GM23338 (cell line): ENCODE results near the gene ZNF322. TPM values are rescaled to one million over a fixed set of nuclear protein-coding genes. Genes with fewer than 3 reads are reported as not detected.

Experiments
- ATAC-seq: fragments of 200-7000 bp; cut with Tn5 transposase; 3 replicates; pipeline ENCODE4 v1.9.1; 2020
- DNase-seq: peaks from one replicate; pipeline ENCODE4 v3.0.0-alpha.2; 2015; ENCODE audit warnings: low spot score
- H2AFZ ChIP-seq: fragments of 200-600 bp; sonication (generic); 2 replicates; pipeline ENCODE4 v1.8.0; 2016; ENCODE audit warnings: antibody characterized with exemption, mild to moderate bottlenecking, moderate library complexity
- H3F3A ChIP-seq: fragments of 200-600 bp; sonication (generic); replicated peaks from 2 replicates; pipeline ENCODE4 v1.8.0; 2017; ENCODE audit warnings: antibody characterized with exemption, mixed run types, low read depth
- H3K27ac ChIP-seq: fragments of 200-600 bp; sonication (generic); 2 replicates; pipeline ENCODE4 v1.6.1; 2016; ENCODE audit warnings: low read depth
- H3K27me3 ChIP-seq: fragments of 200-600 bp; sonication (generic); 2 replicates; pipeline ENCODE4 v1.8.0; 2016; ENCODE audit warnings: mild to moderate bottlenecking, mixed run types, moderate library complexity; ENCODE audit not compliant: insufficient read depth
- H3K36me3 ChIP-seq: fragments of 200-600 bp; sonication (generic); 2 replicates; pipeline ENCODE4 v1.8.0; 2016; ENCODE audit warnings: mild to moderate bottlenecking; ENCODE audit not compliant: insufficient read depth
- H3K4me1 ChIP-seq: fragments of 200-600 bp; sonication (generic); 2 replicates; pipeline ENCODE4 v1.8.0; 2016; ENCODE audit warnings: mild to moderate bottlenecking, moderate library complexity; ENCODE audit not compliant: insufficient read depth
- H3K4me2 ChIP-seq: fragments of 200-600 bp; sonication (generic); 2 replicates; pipeline ENCODE4 v1.7.1; 2017; ENCODE audit warnings: mixed run types
- H3K4me3 ChIP-seq: fragments of 200-600 bp; sonication (generic); 2 replicates; pipeline ENCODE4 v1.6.1; 2016; ENCODE audit warnings: mixed run types
- H3K79me2 ChIP-seq: fragments of 200-600 bp; sonication (generic); replicated peaks from 2 replicates; pipeline ENCODE4 v1.8.0; 2017; ENCODE audit warnings: mild to moderate bottlenecking; ENCODE audit not compliant: insufficient read depth
- H3K9me2 ChIP-seq: fragments of 200-600 bp; sonication (generic); 2 replicates; pipeline ENCODE4 v1.8.0; 2017; ENCODE audit not compliant: insufficient read depth
- H4K20me1 ChIP-seq: fragments of 200-600 bp; sonication (generic); replicated peaks from 2 replicates; pipeline ENCODE4 v1.8.0; 2017; ENCODE audit warnings: mild to moderate bottlenecking; ENCODE audit not compliant: insufficient read depth
- H3K27ac Mint-ChIP-seq: 2 replicates; pipeline ENCODE4 v1.8.0; 2020; ENCODE audit warnings: inconsistent platforms, mild to moderate bottlenecking, moderate library complexity, mixed read lengths
- H3K27me3 Mint-ChIP-seq: 3 replicates; pipeline ENCODE4 v1.8.0; 2022; ENCODE audit warnings: low read depth, mild to moderate bottlenecking, moderate library complexity, mixed read lengths, inconsistent platforms; ENCODE audit not compliant: insufficient read depth, poor library complexity
- H3K36me3 Mint-ChIP-seq: 3 replicates; pipeline ENCODE4 v1.8.0; 2021; ENCODE audit warnings: low read depth, mild to moderate bottlenecking, inconsistent platforms, moderate library complexity, mixed read lengths
- H3K4me1 Mint-ChIP-seq: 3 replicates; pipeline ENCODE4 v1.8.0; 2020; ENCODE audit warnings: mild to moderate bottlenecking, inconsistent platforms, mixed read lengths
- H3K4me3 Mint-ChIP-seq: 3 replicates; pipeline ENCODE4 v1.8.0; 2021; ENCODE audit warnings: moderate library complexity, mild to moderate bottlenecking, inconsistent platforms, mixed read lengths
- H3K9me3 Mint-ChIP-seq: 3 replicates; pipeline ENCODE4 v1.8.0; 2020; ENCODE audit warnings: moderate library complexity, mild to moderate bottlenecking, inconsistent platforms, mixed read lengths
- CREB1 ChIP-seq: fragments of 250-450 bp; sonication (Bioruptor Pico); IDR thresholded peaks from 2 replicates; pipeline ENCODE4 v1.5.0; 2020; ENCODE audit warnings: low read depth, mild to moderate bottlenecking, moderate library complexity
- JUNB ChIP-seq: IDR thresholded peaks from one replicate; pipeline ENCODE4 v1.6.1; 2016; ENCODE audit warnings: antibody characterized with exemption; ENCODE audit not compliant: unreplicated experiment
- POLR2AphosphoS5 ChIP-seq: IDR thresholded peaks from 2 replicates; pipeline ENCODE4 v1.6.1; 2016; ENCODE audit warnings: antibody characterized with exemption, low read depth
- ZNF114 ChIP-seq: fragments of 250-450 bp; sonication (Bioruptor Pico); IDR thresholded peaks from 2 replicates; pipeline ENCODE4 v1.5.0; 2020; ENCODE audit warnings: mild to moderate bottlenecking, moderate library complexity
- polyA plus RNA-seq: library from polyadenylated mRNA; unstranded; fragments of >200 nt; fragmentation: Nextera tagmentation; extraction: Ambion mirVana; gene quantifications from 2 replicates; pipeline ENCODE4 v1.2.1, GENCODE V29; 2016
- total RNA-seq: library from RNA; depleted of rRNA; stranded (reverse); fragments of >200 nt; shearing (Covaris generic); gene quantifications from 2 replicates; pipeline ENCODE4 v1.2.3, GENCODE V29; 2014
- TF ChIP-seq, protein P1 (sequence below), 2 experiments: fragments of 200-600 bp in 1 of 2; sonication (generic) in 1 of 2; conservative IDR thresholded peaks; 2 replicates each; pipeline versions ENCODE4 v1.5.1 to v1.6.1; 2016 to 2017; ENCODE audit warnings: antibody characterized with exemption in 2 of 2, low read depth in 2 of 2, mild to moderate bottlenecking in 2 of 2, moderate library complexity in 1 of 2
- TF ChIP-seq, protein P2 (sequence below): fragments of 250-450 bp; sonication (Bioruptor Pico); IDR thresholded peaks from 2 replicates; pipeline ENCODE4 v1.5.0; 2020; ENCODE audit warnings: mild to moderate bottlenecking, moderate library complexity

The ZNF322 gene
- total and polyA plus RNA-seq, 2 experiments from 2014 or later, result 43.3 to 61.0 TPM

DNA sequence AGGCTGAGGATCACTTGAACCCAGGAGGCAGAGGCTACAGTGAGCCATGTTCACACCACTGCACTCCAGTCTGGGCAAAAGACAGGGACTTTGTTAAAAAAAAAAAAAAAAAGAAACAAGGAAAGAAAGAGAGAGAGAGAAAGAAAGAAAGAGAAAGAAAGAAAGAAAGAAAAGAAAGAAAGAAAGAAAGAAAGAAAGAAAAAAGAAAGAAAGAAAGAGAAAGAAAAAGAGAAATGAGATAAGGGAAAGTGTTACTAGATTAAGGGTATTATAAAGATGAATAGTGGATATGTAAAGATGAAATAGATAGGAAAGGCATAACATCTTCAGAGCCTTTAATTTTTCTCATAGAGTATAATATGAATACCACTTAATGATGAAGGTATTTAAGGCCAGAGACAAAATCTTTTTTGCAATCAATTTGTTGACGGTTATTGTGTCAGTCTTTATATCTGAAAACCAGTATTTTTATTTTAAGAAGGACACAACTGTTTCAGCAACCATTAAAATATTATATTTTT, 36.1 kb downstream of the ZNF322 start:
- no peak for ATAC-seq
- TF ChIP-seq CREB1 (CRISPR knock-in tag), result no peak
- TF ChIP-seq POLR2AphosphoS5, result no peak
- TF ChIP-seq, protein P1, sequence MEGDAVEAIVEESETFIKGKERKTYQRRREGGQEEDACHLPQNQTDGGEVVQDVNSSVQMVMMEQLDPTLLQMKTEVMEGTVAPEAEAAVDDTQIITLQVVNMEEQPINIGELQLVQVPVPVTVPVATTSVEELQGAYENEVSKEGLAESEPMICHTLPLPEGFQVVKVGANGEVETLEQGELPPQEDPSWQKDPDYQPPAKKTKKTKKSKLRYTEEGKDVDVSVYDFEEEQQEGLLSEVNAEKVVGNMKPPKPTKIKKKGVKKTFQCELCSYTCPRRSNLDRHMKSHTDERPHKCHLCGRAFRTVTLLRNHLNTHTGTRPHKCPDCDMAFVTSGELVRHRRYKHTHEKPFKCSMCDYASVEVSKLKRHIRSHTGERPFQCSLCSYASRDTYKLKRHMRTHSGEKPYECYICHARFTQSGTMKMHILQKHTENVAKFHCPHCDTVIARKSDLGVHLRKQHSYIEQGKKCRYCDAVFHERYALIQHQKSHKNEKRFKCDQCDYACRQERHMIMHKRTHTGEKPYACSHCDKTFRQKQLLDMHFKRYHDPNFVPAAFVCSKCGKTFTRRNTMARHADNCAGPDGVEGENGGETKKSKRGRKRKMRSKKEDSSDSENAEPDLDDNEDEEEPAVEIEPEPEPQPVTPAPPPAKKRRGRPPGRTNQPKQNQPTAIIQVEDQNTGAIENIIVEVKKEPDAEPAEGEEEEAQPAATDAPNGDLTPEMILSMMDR (conservative IDR thresholded peaks at IDR 0.05; ENCODE audit: low read depth in 2 of 2), result no peak
- TF ChIP-seq JUNB, result no peak
- TF ChIP-seq ZNF114, result no peak
- TF ChIP-seq, protein P2, sequence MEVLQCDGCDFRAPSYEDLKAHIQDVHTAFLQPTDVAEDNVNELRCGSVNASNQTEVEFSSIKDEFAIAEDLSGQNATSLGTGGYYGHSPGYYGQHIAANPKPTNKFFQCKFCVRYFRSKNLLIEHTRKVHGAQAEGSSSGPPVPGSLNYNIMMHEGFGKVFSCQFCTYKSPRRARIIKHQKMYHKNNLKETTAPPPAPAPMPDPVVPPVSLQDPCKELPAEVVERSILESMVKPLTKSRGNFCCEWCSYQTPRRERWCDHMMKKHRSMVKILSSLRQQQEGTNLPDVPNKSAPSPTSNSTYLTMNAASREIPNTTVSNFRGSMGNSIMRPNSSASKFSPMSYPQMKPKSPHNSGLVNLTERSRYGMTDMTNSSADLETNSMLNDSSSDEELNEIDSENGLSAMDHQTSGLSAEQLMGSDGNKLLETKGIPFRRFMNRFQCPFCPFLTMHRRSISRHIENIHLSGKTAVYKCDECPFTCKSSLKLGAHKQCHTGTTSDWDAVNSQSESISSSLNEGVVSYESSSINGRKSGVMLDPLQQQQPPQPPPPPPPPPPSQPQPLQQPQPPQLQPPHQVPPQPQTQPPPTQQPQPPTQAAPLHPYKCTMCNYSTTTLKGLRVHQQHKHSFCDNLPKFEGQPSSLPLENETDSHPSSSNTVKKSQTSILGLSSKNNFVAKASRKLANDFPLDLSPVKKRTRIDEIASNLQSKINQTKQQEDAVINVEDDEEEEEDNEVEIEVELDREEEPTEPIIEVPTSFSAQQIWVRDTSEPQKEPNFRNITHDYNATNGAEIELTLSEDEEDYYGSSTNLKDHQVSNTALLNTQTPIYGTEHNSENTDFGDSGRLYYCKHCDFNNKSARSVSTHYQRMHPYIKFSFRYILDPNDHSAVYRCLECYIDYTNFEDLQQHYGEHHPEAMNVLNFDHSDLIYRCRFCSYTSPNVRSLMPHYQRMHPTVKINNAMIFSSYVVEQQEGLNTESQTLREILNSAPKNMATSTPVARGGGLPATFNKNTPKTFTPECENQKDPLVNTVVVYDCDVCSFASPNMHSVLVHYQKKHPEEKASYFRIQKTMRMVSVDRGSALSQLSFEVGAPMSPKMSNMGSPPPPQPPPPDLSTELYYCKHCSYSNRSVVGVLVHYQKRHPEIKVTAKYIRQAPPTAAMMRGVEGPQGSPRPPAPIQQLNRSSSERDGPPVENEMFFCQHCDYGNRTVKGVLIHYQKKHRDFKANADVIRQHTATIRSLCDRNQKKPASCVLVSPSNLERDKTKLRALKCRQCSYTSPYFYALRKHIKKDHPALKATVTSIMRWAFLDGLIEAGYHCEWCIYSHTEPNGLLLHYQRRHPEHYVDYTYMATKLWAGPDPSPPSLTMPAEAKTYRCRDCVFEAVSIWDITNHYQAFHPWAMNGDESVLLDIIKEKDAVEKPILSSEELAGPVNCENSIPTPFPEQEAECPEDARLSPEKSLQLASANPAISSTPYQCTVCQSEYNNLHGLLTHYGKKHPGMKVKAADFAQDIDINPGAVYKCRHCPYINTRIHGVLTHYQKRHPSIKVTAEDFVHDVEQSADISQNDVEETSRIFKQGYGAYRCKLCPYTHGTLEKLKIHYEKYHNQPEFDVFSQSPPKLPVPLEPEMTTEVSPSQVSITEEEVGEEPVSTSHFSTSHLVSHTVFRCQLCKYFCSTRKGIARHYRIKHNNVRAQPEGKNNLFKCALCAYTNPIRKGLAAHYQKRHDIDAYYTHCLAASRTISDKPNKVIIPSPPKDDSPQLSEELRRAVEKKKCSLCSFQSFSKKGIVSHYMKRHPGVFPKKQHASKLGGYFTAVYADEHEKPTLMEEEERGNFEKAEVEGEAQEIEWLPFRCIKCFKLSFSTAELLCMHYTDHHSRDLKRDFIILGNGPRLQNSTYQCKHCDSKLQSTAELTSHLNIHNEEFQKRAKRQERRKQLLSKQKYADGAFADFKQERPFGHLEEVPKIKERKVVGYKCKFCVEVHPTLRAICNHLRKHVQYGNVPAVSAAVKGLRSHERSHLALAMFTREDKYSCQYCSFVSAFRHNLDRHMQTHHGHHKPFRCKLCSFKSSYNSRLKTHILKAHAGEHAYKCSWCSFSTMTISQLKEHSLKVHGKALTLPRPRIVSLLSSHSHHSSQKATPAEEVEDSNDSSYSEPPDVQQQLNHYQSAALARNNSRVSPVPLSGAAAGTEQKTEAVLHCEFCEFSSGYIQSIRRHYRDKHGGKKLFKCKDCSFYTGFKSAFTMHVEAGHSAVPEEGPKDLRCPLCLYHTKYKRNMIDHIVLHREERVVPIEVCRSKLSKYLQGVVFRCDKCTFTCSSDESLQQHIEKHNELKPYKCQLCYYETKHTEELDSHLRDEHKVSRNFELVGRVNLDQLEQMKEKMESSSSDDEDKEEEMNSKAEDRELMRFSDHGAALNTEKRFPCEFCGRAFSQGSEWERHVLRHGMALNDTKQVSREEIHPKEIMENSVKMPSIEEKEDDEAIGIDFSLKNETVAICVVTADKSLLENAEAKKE (CRISPR knock-in tag), result no peak
- no peaks in the 10 kb centered on the region for H3K36me3 ChIP-seq
- H3K27ac Mint-ChIP-seq, result no peak overlapping the region
- H3K36me3 Mint-ChIP-seq, result no peaks in the 10 kb centered on the region
- no peak for DNase-seq
- no peak overlapping the region for H3K4me3 ChIP-seq
- H3K27ac ChIP-seq, result no peak overlapping the region
- no peaks in the 10 kb centered on the region for H3K4me1 ChIP-seq
- peaks cover 18% of the 10 kb centered on the region for H3K9me3 Mint-ChIP-seq
- H3K4me1 Mint-ChIP-seq, result no peaks in the 10 kb centered on the region
- H3K4me3 Mint-ChIP-seq, result no peak overlapping the region
- no peaks in the 10 kb centered on the region for H3K79me2 ChIP-seq
- H3K9me2 ChIP-seq, result no peaks in the 10 kb centered on the region
- no peak overlapping the region for H3K4me2 ChIP-seq
- H3K27me3 Mint-ChIP-seq, result no peaks in the 10 kb centered on the region
- no peaks in the 10 kb centered on the region for H3F3A ChIP-seq
- H4K20me1 ChIP-seq, result no peaks in the 10 kb centered on the region
- H2AFZ ChIP-seq, result no peak overlapping the region
- no peaks in the 10 kb centered on the region for H3K27me3 ChIP-seq
